Peyer's patch (tissue), 4 donors: ENCODE measurements around the gene TOPORS.

ENCODE experiments used
- CTCF ChIP-seq, 6 experiments: fragments of 450-650 bp in 4 of 6; fragments of 200-600 bp in 2 of 6; sonication (generic) in 1 of 6; IDR thresholded peaks; one replicate each; pipeline ENCODE4 v1.5.1; 2017 to 2019; ENCODE audit warnings: antibody characterized with exemption in 6 of 6, mild to moderate bottlenecking in 3 of 6, moderate library complexity in 1 of 6
- POLR2A ChIP-seq, 2 donors: fragments of 450-650 bp; IDR thresholded peaks; one replicate each; pipeline ENCODE4 v1.5.1; 2017; ENCODE audit warnings: antibody characterized with exemption in 2 of 2, mild to moderate bottlenecking in 2 of 2, moderate library complexity in 2 of 2

DNA sequence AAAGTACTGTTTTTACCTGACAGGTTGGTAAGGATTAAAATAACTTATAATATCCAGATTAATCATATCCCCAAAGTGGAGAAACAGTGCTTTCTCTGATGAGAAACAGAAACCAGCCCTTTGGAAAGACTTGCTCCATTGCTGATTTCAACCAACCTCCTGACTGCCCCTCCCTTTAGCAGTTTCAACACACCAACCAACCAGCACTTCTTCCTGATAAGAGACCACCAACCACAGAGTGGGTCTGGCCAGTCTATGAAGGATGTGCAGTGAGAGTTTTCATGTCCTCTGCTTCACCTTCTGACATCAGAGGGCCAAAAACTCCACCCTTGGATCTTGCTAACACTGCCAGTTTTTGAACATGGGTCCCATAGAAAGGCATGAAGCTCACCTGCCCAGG lies 54.5 kb downstream of the TOPORS start:
- TF ChIP-seq CTCF (IDR thresholded peaks at IDR 0.05): no peak
- no peak for TF ChIP-seq POLR2A (IDR thresholded peaks at IDR 0.05)
